Measurements from ENCODE around the gene RSKR. TPM values are rescaled to one million over a fixed set of nuclear protein-coding genes. Genes with fewer than 3 reads are reported as not detected.

RSKR gene
- total and polyA plus RNA-seq, 9 of the 15 experiments (the other 6 are each of a cell fraction or from before 2014, with no cell fraction given) = 1.4 to 42.3 (median 16.2) TPM

DNA sequence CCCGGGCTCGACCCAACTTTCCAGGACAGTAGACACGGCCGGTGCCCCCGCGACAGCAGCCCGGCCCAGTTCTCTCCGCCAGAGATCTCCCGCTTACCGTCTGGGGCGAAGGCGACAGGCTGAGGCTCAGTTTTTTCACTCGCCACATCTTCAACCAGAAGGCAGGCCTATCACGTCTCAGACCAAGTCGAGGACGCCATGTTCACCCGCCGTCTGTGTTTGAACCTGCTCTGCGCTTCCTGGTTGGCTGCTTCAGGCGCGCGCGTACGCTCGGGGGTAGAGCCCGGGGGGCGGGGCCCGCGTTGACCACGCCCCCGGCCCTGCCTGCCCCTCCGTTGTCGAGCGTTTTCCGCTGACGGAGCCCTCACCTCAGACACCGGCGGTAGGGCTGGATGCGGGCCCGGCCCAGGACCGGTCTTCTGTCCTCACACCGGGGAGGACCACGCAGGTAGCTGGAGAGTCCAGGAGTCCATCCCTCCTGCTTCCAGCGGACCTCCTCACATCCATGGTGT, 15.1 kb downstream of the RSKR start, which contains the start of gene SPAG5:
TSS of gene SPAG5 (minus strand) at position 227 of the 512 bp plus-strand sequence. CDS start at position 148, 79 bp downstream.
- peaks cover 32% of the 10 kb centered on the region for H3K36me3 ChIP-seq (ENCODE audit: control insufficient read depth, insufficient read depth, low read length)
- in situ Hi-C loops (cut with MboI) = no loop called here
- no TSS peak for BruUV-seq (replicated peaks)
- peaks cover 8 to 16% of the 10 kb centered on the region in 2 experiments; a peak in 4 of 5 replicates for H3K4me1 ChIP-seq (replicated peaks in 1 of 2; ENCODE audit: control insufficient read depth in 2 of 2, insufficient read depth in 2 of 2, low read length in 2 of 2)
- no peaks in the 10 kb centered on the region for H3K9me3 ChIP-seq (replicated peaks; ENCODE audit: control insufficient read depth, insufficient read depth, low read depth, low read length)
- DNase-seq (ENCODE audit: extremely low read depth in 1 of 4, low spot score in 3 of 4) (peak; percentile 98 to 100 (median 100)), ATAC-seq (peak; percentile 94), FAIRE-seq (peak; percentile 95)
- peak within 1 kb of the TSS; percentile 97 to 98 for H3K9ac ChIP-seq (ENCODE audit: insufficient read depth in 1 of 2, low read depth in 2 of 2, low read length in 2 of 2)
- peak within 1 kb of the TSS; percentile 81 for H3K4me3 ChIP-seq
- peaks cover 25% of the 10 kb centered on the region for H3K79me2 ChIP-seq (ENCODE audit: control insufficient read depth, insufficient read depth, low read length)
- POLR2A ChIA-PET = interaction anchor here (0.6 to 15.9 kb wide), 19 partner anchors 10 to 588 kb away, joined by 3 to 274 read pairs (median 4); partner anchors contain the start of genes ALDOC, BLTP2, PHF12 and PIGS
- no peaks in the 10 kb centered on the region for H3K27me3 ChIP-seq (ENCODE audit: control insufficient read depth in 2 of 2, insufficient read depth in 2 of 2, low read length in 2 of 2)
- CTCF ChIA-PET (ENCODE audit: low intra/inter-chr PET ratio) = no interaction called here
- peak within 1 kb of the TSS; percentile 90 for H3K4me2 ChIP-seq (ENCODE audit: insufficient read depth, low read length)
- intact Hi-C loops (cut with micrococcal nuclease) = loop anchor here (2.0 to 10.0 kb wide), 4 partner anchors 28 to 328 kb away; partner anchors contain the start of genes DHRS13, NEK8, PIGS and TLCD1
- H3K9me1 ChIP-seq (ENCODE audit: control insufficient read depth, insufficient read depth, low read length) = no peaks in the 10 kb centered on the region
- peak within 1 kb of the TSS; percentile 88 for H3K27ac ChIP-seq (ENCODE audit: extremely low read depth, low read depth, low read length)
- H2AFZ ChIP-seq (ENCODE audit: low read depth, low read length) = peak within 1 kb of the TSS; percentile 92
- H4K20me1 ChIP-seq (replicated peaks; ENCODE audit: control insufficient read depth, insufficient read depth, low read length) = no peaks in the 10 kb centered on the region
- under 1% methylated on average over 38 of the region's 44 CpGs for WGBS (ENCODE audit: insufficient coverage, low coverage, missing lambda C conversion rate)
- TF ChIP-seq, protein P1, sequence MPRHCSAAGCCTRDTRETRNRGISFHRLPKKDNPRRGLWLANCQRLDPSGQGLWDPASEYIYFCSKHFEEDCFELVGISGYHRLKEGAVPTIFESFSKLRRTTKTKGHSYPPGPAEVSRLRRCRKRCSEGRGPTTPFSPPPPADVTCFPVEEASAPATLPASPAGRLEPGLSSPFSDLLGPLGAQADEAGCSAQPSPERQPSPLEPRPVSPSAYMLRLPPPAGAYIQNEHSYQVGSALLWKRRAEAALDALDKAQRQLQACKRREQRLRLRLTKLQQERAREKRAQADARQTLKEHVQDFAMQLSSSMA (CRISPR knock-in tag; IDR thresholded peaks at IDR 0.05) = no peak
- TF ChIP-seq CSDE1 (IDR thresholded peaks at IDR 0.05) (no peak; a peak in 1 of 4 replicates), HNRNPUL1 (IDR thresholded peaks at IDR 0.05; ENCODE audit: low read length) (no peak), ZNF384 (IDR thresholded peaks at IDR 0.05; ENCODE audit: low read depth, low read length) (no peak), RB1 (IDR thresholded peaks at IDR 0.05; ENCODE audit: low read depth) (peak; percentile 85), BACH1 (tag; IDR thresholded peaks at IDR 0.05) (no peak), RFX7 (CRISPR knock-in tag; IDR thresholded peaks at IDR 0.05) (no peak), TEAD1 (CRISPR knock-in tag; IDR thresholded peaks at IDR 0.05) (peak in 1 of 2 experiments; percentile 50; a peak in 1 of 4 replicates), STAT5B (CRISPR knock-in tag; IDR thresholded peaks at IDR 0.05) (no peak)
- TF ChIP-seq, protein P2, sequence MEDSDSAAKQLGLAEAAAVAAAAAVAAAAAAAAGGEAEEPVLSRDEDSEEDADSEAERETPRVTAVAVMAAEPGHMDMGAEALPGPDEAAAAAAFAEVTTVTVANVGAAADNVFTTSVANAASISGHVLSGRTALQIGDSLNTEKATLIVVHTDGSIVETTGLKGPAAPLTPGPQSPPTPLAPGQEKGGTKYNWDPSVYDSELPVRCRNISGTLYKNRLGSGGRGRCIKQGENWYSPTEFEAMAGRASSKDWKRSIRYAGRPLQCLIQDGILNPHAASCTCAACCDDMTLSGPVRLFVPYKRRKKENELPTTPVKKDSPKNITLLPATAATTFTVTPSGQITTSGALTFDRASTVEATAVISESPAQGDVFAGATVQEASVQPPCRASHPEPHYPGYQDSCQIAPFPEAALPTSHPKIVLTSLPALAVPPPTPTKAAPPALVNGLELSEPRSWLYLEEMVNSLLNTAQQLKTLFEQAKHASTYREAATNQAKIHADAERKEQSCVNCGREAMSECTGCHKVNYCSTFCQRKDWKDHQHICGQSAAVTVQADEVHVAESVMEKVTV (CRISPR knock-in tag; IDR thresholded peaks at IDR 0.05) = no peak
- TF ChIP-seq, protein P3, sequence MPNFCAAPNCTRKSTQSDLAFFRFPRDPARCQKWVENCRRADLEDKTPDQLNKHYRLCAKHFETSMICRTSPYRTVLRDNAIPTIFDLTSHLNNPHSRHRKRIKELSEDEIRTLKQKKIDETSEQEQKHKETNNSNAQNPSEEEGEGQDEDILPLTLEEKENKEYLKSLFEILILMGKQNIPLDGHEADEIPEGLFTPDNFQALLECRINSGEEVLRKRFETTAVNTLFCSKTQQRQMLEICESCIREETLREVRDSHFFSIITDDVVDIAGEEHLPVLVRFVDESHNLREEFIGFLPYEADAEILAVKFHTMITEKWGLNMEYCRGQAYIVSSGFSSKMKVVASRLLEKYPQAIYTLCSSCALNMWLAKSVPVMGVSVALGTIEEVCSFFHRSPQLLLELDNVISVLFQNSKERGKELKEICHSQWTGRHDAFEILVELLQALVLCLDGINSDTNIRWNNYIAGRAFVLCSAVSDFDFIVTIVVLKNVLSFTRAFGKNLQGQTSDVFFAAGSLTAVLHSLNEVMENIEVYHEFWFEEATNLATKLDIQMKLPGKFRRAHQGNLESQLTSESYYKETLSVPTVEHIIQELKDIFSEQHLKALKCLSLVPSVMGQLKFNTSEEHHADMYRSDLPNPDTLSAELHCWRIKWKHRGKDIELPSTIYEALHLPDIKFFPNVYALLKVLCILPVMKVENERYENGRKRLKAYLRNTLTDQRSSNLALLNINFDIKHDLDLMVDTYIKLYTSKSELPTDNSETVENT (CRISPR knock-in tag; IDR thresholded peaks at IDR 0.05) = peak; percentile 90
- TF ChIP-seq, protein P4, sequence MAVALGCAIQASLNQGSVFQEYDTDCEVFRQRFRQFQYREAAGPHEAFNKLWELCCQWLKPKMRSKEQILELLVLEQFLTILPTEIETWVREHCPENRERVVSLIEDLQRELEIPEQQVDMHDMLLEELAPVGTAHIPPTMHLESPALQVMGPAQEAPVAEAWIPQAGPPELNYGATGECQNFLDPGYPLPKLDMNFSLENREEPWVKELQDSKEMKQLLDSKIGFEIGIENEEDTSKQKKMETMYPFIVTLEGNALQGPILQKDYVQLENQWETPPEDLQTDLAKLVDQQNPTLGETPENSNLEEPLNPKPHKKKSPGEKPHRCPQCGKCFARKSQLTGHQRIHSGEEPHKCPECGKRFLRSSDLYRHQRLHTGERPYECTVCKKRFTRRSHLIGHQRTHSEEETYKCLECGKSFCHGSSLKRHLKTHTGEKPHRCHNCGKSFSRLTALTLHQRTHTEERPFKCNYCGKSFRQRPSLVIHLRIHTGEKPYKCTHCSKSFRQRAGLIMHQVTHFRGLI (CRISPR knock-in tag; IDR thresholded peaks at IDR 0.05) = peak; percentile 98; the same call in 1 of the 2 replicates
- TF ChIP-seq, protein P5, sequence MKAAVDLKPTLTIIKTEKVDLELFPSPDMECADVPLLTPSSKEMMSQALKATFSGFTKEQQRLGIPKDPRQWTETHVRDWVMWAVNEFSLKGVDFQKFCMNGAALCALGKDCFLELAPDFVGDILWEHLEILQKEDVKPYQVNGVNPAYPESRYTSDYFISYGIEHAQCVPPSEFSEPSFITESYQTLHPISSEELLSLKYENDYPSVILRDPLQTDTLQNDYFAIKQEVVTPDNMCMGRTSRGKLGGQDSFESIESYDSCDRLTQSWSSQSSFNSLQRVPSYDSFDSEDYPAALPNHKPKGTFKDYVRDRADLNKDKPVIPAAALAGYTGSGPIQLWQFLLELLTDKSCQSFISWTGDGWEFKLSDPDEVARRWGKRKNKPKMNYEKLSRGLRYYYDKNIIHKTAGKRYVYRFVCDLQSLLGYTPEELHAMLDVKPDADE (conservative IDR thresholded peaks at IDR 0.05; ENCODE audit: control insufficient read depth, low read depth, low read length) = peak; percentile 66; the same call in 1 of the 2 replicates
- TF ChIP-seq, protein P6, sequence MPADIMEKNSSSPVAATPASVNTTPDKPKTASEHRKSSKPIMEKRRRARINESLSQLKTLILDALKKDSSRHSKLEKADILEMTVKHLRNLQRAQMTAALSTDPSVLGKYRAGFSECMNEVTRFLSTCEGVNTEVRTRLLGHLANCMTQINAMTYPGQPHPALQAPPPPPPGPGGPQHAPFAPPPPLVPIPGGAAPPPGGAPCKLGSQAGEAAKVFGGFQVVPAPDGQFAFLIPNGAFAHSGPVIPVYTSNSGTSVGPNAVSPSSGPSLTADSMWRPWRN (IDR thresholded peaks at IDR 0.05; ENCODE audit: low read depth) = no peak

All from K562 (cell line).